ENCODE measurements around the gene AUH. TPM values are rescaled to one million over a fixed set of nuclear protein-coding genes. Genes with fewer than 3 reads are reported as not detected.

The AUH gene
- total RNA-seq, 4 donors from 2014 or later, result 37.1 to 59.9 (median 49.7) TPM

GRCh38 chr9:91214086-91214485 lies 147.6 kb downstream of the AUH start:
- peaks cover 0 to 22% (median 2%) of the 10 kb centered on the region in 4 donors for H3K4me1 ChIP-seq
- no peak overlapping the region for H3K4me3 ChIP-seq
- H3K27ac ChIP-seq, result no peak overlapping the region
- no peaks in the 10 kb centered on the region for H3K27me3 ChIP-seq
- no peaks in the 10 kb centered on the region for H3K9me3 ChIP-seq
- H3K36me3 ChIP-seq, result no peaks in the 10 kb centered on the region
- no peak for TF ChIP-seq CTCF (IDR thresholded peaks at IDR 0.05)
- TF ChIP-seq POLR2A (IDR thresholded peaks at IDR 0.05), result no peak
- no peak for DNase-seq

GRCh38 chr9:91212596-91213243 lies 149.0 kb downstream of the AUH start:
- H3K36me3 ChIP-seq, result no peaks in the 10 kb centered on the region
- peaks cover 0 to 33% (median 7%) of the 10 kb centered on the region in 4 donors for H3K4me1 ChIP-seq
- peak overlapping the region in 2 of 4 donors; percentile 2 to 27 for H3K4me3 ChIP-seq
- H3K27me3 ChIP-seq, result no peaks in the 10 kb centered on the region
- no peak for TF ChIP-seq POLR2A (IDR thresholded peaks at IDR 0.05)
- no peak for TF ChIP-seq CTCF (IDR thresholded peaks at IDR 0.05)
- H3K27ac ChIP-seq, result peak overlapping the region; percentile 38 to 80 (median 58)
- DNase-seq, result no peak
- no peaks in the 10 kb centered on the region for H3K9me3 ChIP-seq

GRCh38 chr9:91211919-91212318 lies 149.8 kb downstream of the AUH start:
- TF ChIP-seq CTCF (IDR thresholded peaks at IDR 0.05), result no peak
- no peak for TF ChIP-seq POLR2A (IDR thresholded peaks at IDR 0.05)
- peaks cover 3 to 41% (median 15%) of the 10 kb centered on the region in 4 donors for H3K4me1 ChIP-seq
- DNase-seq, result no peak

GRCh38 chr9:91211414-91211813 lies 150.3 kb downstream of the AUH start:
- DNase-seq, result peak in 1 of 3 donors; percentile 77
- peaks cover 3 to 43% (median 15%) of the 10 kb centered on the region in 4 donors for H3K4me1 ChIP-seq
- H3K36me3 ChIP-seq, result no peaks in the 10 kb centered on the region
- no peaks in the 10 kb centered on the region for H3K27me3 ChIP-seq
- TF ChIP-seq CTCF (IDR thresholded peaks at IDR 0.05), result no peak
- no peak for TF ChIP-seq POLR2A (IDR thresholded peaks at IDR 0.05)
- H3K9me3 ChIP-seq, result no peaks in the 10 kb centered on the region
- H3K4me3 ChIP-seq, result no peak overlapping the region
- peak overlapping the region in 3 of 4 donors; percentile 50 to 80 (median 67) for H3K27ac ChIP-seq

More at GRCh38 chr9:91211919-91212318, 149.8 kb downstream of the AUH start:
- Histone ChIP-seq H3K9me3 (no peaks in the 10 kb centered on the region), H3K27me3 (no peaks in the 10 kb centered on the region), H3K27ac (peak overlapping the region; percentile 38 to 80 (median 58)), H3K36me3 (no peaks in the 10 kb centered on the region), H3K4me3 (peak overlapping the region in 2 of 4 donors; percentile 2 to 27)

GRCh38 chr9:91210318-91210717 lies 151.4 kb downstream of the AUH start:
- no peaks in the 10 kb centered on the region for H3K9me3 ChIP-seq
- peak overlapping the region in 2 of 4 donors; percentile 67 to 80 for H3K27ac ChIP-seq
- H3K4me1 ChIP-seq, result peaks cover 3 to 43% (median 15%) of the 10 kb centered on the region in 4 donors
- H3K27me3 ChIP-seq, result no peaks in the 10 kb centered on the region
- H3K4me3 ChIP-seq, result peak overlapping the region in 1 of 4 donors; percentile 3
- no peaks in the 10 kb centered on the region for H3K36me3 ChIP-seq
- DNase-seq, result no peak
- TF ChIP-seq CTCF (IDR thresholded peaks at IDR 0.05), result no peak
- TF ChIP-seq POLR2A (IDR thresholded peaks at IDR 0.05), result peak in 1 of 2 donors; percentile 34

Data from Peyer's patch (tissue), 4 donors.